ENCODE measurements around the gene EID2. TPM values are rescaled to one million over a fixed set of nuclear protein-coding genes. Genes with fewer than 3 reads are reported as not detected.

The EID2 gene
- total RNA-seq, 6 experiments from 2014 or later = 4.3 to 7.6 (median 5.4) TPM

DNA sequence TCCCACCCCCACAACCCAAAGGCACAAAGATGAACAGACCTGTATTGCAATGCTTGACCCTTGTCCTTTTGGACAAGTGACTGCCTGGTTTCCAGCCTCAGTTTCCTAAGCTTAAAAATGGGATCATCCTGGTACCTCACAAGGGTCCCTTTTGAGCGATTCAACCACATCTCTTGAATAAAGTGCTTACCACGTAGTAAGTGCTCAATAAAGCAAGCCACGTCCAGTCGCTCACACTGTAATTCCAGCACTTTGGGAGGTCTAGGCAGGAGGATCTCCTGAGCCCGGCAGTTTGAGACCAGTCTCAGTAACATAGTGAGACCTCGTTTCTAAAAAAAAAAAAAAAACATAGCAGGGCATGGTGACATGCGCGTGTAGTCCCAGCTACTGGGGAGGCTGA, 40.0 kb downstream of the EID2 start:
- ATAC-seq (no peak), DNase-seq (no peak)
- intact Hi-C loops (cut with DNase I) = no loop called here
- no peak overlapping the region for H3K4me3 ChIP-seq
- 72% methylated on average over 8 of the region's 8 CpGs for WGBS (ENCODE audit: insufficient coverage, low coverage, low lambda C conversion rate, missing lambda C conversion rate)
- H3K27ac ChIP-seq = no peak overlapping the region
- H3K36me3 ChIP-seq = no peaks in the 10 kb centered on the region
- no peak for TF ChIP-seq POLR2A (IDR thresholded peaks at IDR 0.05)
- TF ChIP-seq, protein P1, sequence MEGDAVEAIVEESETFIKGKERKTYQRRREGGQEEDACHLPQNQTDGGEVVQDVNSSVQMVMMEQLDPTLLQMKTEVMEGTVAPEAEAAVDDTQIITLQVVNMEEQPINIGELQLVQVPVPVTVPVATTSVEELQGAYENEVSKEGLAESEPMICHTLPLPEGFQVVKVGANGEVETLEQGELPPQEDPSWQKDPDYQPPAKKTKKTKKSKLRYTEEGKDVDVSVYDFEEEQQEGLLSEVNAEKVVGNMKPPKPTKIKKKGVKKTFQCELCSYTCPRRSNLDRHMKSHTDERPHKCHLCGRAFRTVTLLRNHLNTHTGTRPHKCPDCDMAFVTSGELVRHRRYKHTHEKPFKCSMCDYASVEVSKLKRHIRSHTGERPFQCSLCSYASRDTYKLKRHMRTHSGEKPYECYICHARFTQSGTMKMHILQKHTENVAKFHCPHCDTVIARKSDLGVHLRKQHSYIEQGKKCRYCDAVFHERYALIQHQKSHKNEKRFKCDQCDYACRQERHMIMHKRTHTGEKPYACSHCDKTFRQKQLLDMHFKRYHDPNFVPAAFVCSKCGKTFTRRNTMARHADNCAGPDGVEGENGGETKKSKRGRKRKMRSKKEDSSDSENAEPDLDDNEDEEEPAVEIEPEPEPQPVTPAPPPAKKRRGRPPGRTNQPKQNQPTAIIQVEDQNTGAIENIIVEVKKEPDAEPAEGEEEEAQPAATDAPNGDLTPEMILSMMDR (IDR thresholded peaks at IDR 0.05) = no peak
- H3K9me3 ChIP-seq = no peaks in the 10 kb centered on the region
- H3K4me1 ChIP-seq = peaks cover 0 to 4% (median 0%) of the 10 kb centered on the region in 4 donors
- peaks cover 0 to 13% of the 10 kb centered on the region in 2 donors for H3K27me3 ChIP-seq

DNA sequence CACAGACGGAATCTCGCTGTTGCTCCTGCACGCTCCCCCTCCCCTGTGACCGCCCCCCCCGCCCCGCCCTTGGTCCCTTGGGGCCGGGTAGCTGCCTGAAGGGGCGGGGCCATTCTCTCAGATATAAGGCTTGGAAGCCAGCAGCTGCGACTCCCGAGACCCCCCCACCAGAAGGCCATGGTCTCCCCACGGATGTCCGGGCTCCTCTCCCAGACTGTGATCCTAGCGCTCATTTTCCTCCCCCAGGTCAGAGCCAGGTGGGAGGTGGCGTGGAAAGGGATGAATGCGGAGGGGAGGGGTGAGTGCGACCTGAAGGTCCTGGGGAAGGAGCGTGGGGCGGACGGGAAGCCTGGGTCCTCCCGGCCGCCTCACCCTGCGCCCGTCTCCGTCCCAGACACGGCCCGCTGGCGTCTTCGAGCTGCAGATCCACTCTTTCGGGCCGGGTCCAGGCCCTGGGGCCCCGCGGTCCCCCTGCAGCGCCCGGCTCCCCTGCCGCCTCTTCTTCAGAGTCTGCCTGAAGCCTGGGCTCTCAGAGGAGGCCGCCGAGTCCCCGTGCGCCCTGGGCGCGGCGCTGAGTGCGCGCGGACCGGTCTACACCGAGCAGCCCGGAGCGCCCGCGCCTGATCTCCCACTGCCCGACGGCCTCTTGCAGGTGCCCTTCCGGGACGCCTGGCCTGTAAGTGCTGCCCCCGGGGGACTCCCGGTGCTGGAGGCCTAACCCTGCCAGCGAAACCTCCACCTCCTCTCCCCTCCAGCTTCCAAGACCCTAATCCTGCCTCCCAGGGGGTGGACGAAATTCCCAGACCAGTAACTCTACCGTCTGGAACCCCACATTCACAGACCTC, 40.9 kb downstream of the EID2 start, which contains the start of gene DLL3:
Gene DLL3 (plus strand): TSS at position 150 of the 845 bp plus-strand sequence. CDS start 28 bp downstream, at position 178.
- H3K4me1 ChIP-seq = peaks cover 0 to 4% (median 0%) of the 10 kb centered on the region in 4 donors
- no peaks in the 10 kb centered on the region for H3K36me3 ChIP-seq
- intact Hi-C loops (cut with DNase I) = no loop called here
- no peak for DNase-seq
- ATAC-seq = peak in 2 of 4 donors; percentile 7
- peaks cover 0 to 13% of the 10 kb centered on the region in 2 donors for H3K27me3 ChIP-seq
- WGBS (ENCODE audit: insufficient coverage, low coverage, low lambda C conversion rate, missing lambda C conversion rate) = 2% methylated on average over 29 of the region's 60 CpGs
- H3K27ac ChIP-seq = no peak within 1 kb of the TSS
- H3K9me3 ChIP-seq = no peaks in the 10 kb centered on the region
- no peak for TF ChIP-seq POLR2A (IDR thresholded peaks at IDR 0.05)
- TF ChIP-seq, protein P1 (IDR thresholded peaks at IDR 0.05) = no peak
- no peak within 1 kb of the TSS for H3K4me3 ChIP-seq

DNA sequence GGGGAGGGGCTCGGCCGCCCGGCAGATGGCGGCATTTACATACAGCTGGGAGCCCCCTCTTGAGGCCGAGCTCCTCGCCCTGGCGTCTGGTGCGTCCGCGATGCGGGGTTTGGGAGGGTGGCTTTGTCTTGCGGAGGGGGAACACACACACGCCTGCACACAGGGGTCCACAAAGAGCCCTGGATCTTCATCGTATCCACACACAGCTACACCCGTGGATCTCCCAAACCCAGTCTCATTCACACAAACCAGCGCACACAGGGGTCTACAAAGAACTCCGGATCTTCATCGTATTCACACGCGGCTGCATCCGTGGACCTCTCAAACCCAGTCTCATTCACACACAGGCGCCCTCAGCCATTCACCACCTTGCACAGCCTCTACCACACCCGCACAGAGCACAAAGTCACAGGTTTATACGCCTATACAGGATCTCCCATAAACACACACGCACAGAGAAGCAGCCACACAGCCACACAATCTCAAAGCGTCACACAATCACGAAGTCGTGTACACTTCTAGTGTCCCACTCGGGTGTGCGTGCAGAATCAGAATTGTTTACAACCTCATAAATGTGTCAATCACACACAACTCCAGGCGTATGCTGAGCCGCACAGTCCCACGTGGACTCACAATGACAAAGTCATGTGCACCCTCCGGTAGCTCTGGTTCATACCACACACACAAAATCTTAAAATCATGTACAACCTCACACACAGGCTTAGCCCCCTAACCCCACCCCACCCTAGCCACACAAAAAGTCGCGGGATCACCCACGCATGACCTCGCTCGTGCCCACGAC, 41.8 kb downstream of the EID2 start:
- Histone ChIP-seq H3K4me1 (peaks cover 0 to 4% (median 0%) of the 10 kb centered on the region in 4 donors), H3K27ac (no peak overlapping the region), H3K9me3 (no peaks in the 10 kb centered on the region), H3K36me3 (no peaks in the 10 kb centered on the region), H3K4me3 (no peak overlapping the region), H3K27me3 (peaks cover 0 to 13% of the 10 kb centered on the region in 2 donors)
- DNase-seq (no peak), ATAC-seq (peak; percentile 24 to 81 (median 57))
- intact Hi-C loops (cut with DNase I) = no loop called here
- WGBS (ENCODE audit: insufficient coverage, low coverage, low lambda C conversion rate, missing lambda C conversion rate) = 1% methylated on average over 23 of the region's 40 CpGs
- TF ChIP-seq POLR2A (IDR thresholded peaks at IDR 0.05) = no peak
- TF ChIP-seq, protein P1 (IDR thresholded peaks at IDR 0.05) = peak in 1 of 4 donors; percentile 34

DNA sequence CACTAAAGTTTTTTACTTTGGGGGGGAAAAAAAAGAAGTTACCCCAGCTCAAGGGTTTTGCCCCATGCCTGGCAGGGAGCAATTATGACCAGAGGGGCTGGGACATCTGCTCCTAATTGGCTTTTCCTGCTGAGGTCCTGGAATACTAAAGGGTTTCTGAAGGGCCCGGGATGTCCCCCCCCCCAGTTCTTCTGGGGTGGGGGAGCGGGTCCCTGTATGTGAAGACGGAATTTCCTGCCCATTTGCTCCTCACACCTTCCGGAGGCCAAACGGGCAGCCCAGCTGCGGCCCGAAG, 42.3 kb downstream of the EID2 start:
- no peak for DNase-seq
- no peaks in the 10 kb centered on the region for H3K9me3 ChIP-seq
- H3K27me3 ChIP-seq = peaks cover 0 to 13% of the 10 kb centered on the region in 2 donors
- no peak overlapping the region for H3K4me3 ChIP-seq
- intact Hi-C loops (cut with DNase I) = no loop called here
- no peak overlapping the region for H3K27ac ChIP-seq
- peaks cover 0 to 4% (median 0%) of the 10 kb centered on the region in 4 donors for H3K4me1 ChIP-seq
- 0% methylated on average over 1 of the region's 7 CpGs for WGBS (ENCODE audit: insufficient coverage, low coverage, low lambda C conversion rate, missing lambda C conversion rate)
- H3K36me3 ChIP-seq = no peaks in the 10 kb centered on the region
- ATAC-seq = no peak
- no peak for TF ChIP-seq POLR2A (IDR thresholded peaks at IDR 0.05)
- TF ChIP-seq, protein P1 (IDR thresholded peaks at IDR 0.05) = no peak
